IMR-90 (cell line): Measurements from ENCODE around the gene TPX2. TPM values are rescaled to one million over a fixed set of nuclear protein-coding genes. Genes with fewer than 3 reads are reported as not detected.

ENCODE experiments used
- ATAC-seq: fragments of 200-7000 bp; cut with Tn5 transposase; 2 replicates; pipeline ENCODE4 v1.9.1; 2020; ENCODE audit warnings: low read depth, mild to moderate bottlenecking, moderate library complexity
- Bru-seq: library from RNA; stranded (reverse); fragments of 400-500 nt; gene quantifications from one replicate; lab custom pipeline; 2021; lab: Mats Ljungman, UMichigan
- BruChase-seq, 2 experiments: library from RNA; stranded (reverse); fragments of 400-500 nt; gene quantifications; one replicate each; lab custom pipeline; 2021; lab: Mats Ljungman, UMichigan
- BruUV-seq: library from RNA; stranded (reverse); fragments of 400-500 nt; replicated peaks from 2 replicates; lab custom pipeline; 2021; lab: Mats Ljungman, UMichigan
- CTCF ChIA-PET: fragments of 300-600 bp; formaldehyde crosslinking; extraction: SDS; loops from one replicate; lab custom pipeline; 2021; ENCODE audit warnings: antibody characterized with exemption; lab: Yijun Ruan, JAX
- POLR2A ChIA-PET: fragments of 300-600 bp; sonication (Branson Sonifier 250); formaldehyde crosslinking; loops from one replicate; lab custom pipeline; 2022; ENCODE audit warnings: antibody characterized with exemption; ENCODE audit not compliant: unreplicated experiment; lab: Charles Lee
- DNase-seq: peaks from one replicate; pipeline ENCODE4 v3.0.0; 2013
- H2AFZ ChIP-seq: replicated peaks from 2 replicates; pipeline ENCODE3; 2013; ENCODE audit warnings: low read length, mild to moderate bottlenecking; ENCODE audit not compliant: poor library complexity
- H2AK5ac ChIP-seq: 2 replicates; pipeline ENCODE4 v1.6.1; 2013; ENCODE audit warnings: low read depth, low read length, inconsistent platforms
- H2AK9ac ChIP-seq: replicated peaks from 2 replicates; pipeline ENCODE3; 2013; ENCODE audit warnings: mild to moderate bottlenecking, low read depth, low read length, moderate library complexity; ENCODE audit not compliant: poor library complexity
- H2BK120ac ChIP-seq: 2 replicates; pipeline ENCODE4 v1.6.1; 2013; ENCODE audit warnings: low read depth, low read length, inconsistent platforms
- H2BK15ac ChIP-seq: 3 replicates; pipeline ENCODE4 v1.6.1; 2013; ENCODE audit warnings: low read depth, low read length, inconsistent platforms
- H2BK20ac ChIP-seq: 2 replicates; pipeline ENCODE4 v1.6.1; 2013; ENCODE audit warnings: low read depth, mild to moderate bottlenecking, inconsistent platforms, low read length, moderate library complexity
- H2BK5ac ChIP-seq: 2 replicates; pipeline ENCODE4 v1.6.1; 2013; ENCODE audit warnings: mild to moderate bottlenecking, low read depth, low read length, inconsistent platforms; ENCODE audit not compliant: poor library complexity, severe bottlenecking
- H3K14ac ChIP-seq: replicated peaks from 2 replicates; pipeline ENCODE4 v1.6.1; 2013; ENCODE audit warnings: low read depth, low read length, inconsistent platforms
- H3K18ac ChIP-seq: 2 replicates; pipeline ENCODE4 v1.6.1; 2013; ENCODE audit warnings: low read depth, low read length, control low read depth
- H3K23ac ChIP-seq: 2 replicates; pipeline ENCODE4 v1.6.1; 2013; ENCODE audit warnings: low read depth, low read length, inconsistent platforms
- H3K27ac ChIP-seq: 2 replicates; pipeline ENCODE4 v1.5.1; 2013; ENCODE audit warnings: mild to moderate bottlenecking, control low read depth, low read length; ENCODE audit not compliant: insufficient read depth
- H3K27me3 ChIP-seq: 2 replicates; pipeline ENCODE4 v1.6.1; 2013; ENCODE audit warnings: low read length; ENCODE audit not compliant: control insufficient read depth, insufficient read depth
- H3K36me3 ChIP-seq: 2 replicates; pipeline ENCODE4 v1.6.1; 2013; ENCODE audit warnings: low read length, mixed read lengths; ENCODE audit not compliant: control insufficient read depth, insufficient read depth
- H3K4ac ChIP-seq: 2 replicates; pipeline ENCODE4 v1.6.1; 2013; ENCODE audit warnings: low read depth, low read length, inconsistent platforms
- H3K4me1 ChIP-seq: 2 replicates; pipeline ENCODE4 v1.6.1; 2013; ENCODE audit warnings: low read length, mixed read lengths; ENCODE audit not compliant: control insufficient read depth, insufficient read depth
- H3K4me2 ChIP-seq: 2 replicates; pipeline ENCODE4 v1.6.1; 2013; ENCODE audit warnings: low read depth, mild to moderate bottlenecking, control low read depth, low read length, moderate library complexity
- H3K4me3 ChIP-seq: 2 replicates; pipeline ENCODE4 v1.5.1; 2013; ENCODE audit warnings: low read depth, mild to moderate bottlenecking, control low read depth, low read length, moderate library complexity; ENCODE audit not compliant: insufficient read depth
- H3K56ac ChIP-seq: 2 replicates; pipeline ENCODE4 v1.6.1; 2013; ENCODE audit warnings: low read length, inconsistent platforms; ENCODE audit not compliant: insufficient read depth; ENCODE audit errors: extremely low read depth
- H3K79me1 ChIP-seq, 2 experiments: 2 replicates each; pipeline ENCODE4 v1.6.1; 2013; ENCODE audit warnings: low read length in 2 of 2, inconsistent platforms in 1 of 2, low read depth in 1 of 2
- H3K9ac ChIP-seq: 2 replicates; pipeline ENCODE4 v1.6.1; 2013; ENCODE audit warnings: low read depth, low read length, control low read depth
- H3K9me1 ChIP-seq: 2 replicates; pipeline ENCODE4 v1.6.1; 2013; ENCODE audit warnings: low read length, inconsistent platforms; ENCODE audit not compliant: insufficient read depth
- H3K9me3 ChIP-seq: 2 replicates; pipeline ENCODE4 v1.6.1; 2013; ENCODE audit warnings: low read length; ENCODE audit not compliant: control insufficient read depth, insufficient read depth
- H4K20me1 ChIP-seq: 2 replicates; pipeline ENCODE4 v1.6.1; 2013; ENCODE audit warnings: low read length, inconsistent platforms; ENCODE audit not compliant: insufficient read depth
- H4K5ac ChIP-seq: 2 replicates; pipeline ENCODE4 v1.6.1; 2013; ENCODE audit warnings: mild to moderate bottlenecking, low read depth, low read length, control low read depth
- H4K8ac ChIP-seq, 2 experiments: 2 replicates each; pipeline ENCODE4 v1.6.1; 2013; ENCODE audit warnings: low read depth in 2 of 2, low read length in 2 of 2, control low read depth in 1 of 2, inconsistent platforms in 1 of 2
- H4K91ac ChIP-seq: 2 replicates; pipeline ENCODE4 v1.6.1; 2013; ENCODE audit warnings: low read depth, low read length, inconsistent platforms; ENCODE audit not compliant: insufficient read depth
- BHLHE40 ChIP-seq: fragments of 150-350 bp; IDR thresholded peaks from 2 replicates; pipeline ENCODE4 v1.6.1; 2016; ENCODE audit warnings: mild to moderate bottlenecking, low read depth, low read length
- CEBPB ChIP-seq: IDR thresholded peaks from 2 replicates; pipeline ENCODE4 v1.6.1; 2012; ENCODE audit warnings: low read depth, low read length, improper control_type of control experiment
- CHD1 ChIP-seq: IDR thresholded peaks from 2 replicates; pipeline ENCODE4 v1.6.1; 2012; ENCODE audit warnings: low read depth, low read length, improper control_type of control experiment
- ELK1 ChIP-seq: fragments of 150-350 bp; IDR thresholded peaks from 2 replicates; pipeline ENCODE4 v1.6.1; 2016; ENCODE audit warnings: low read depth, mild to moderate bottlenecking, low read length, moderate library complexity, borderline replicate concordance
- FOS ChIP-seq: fragments of 150-350 bp; IDR thresholded peaks from 2 replicates; pipeline ENCODE4 v1.6.1; 2016; ENCODE audit warnings: low read depth, low read length
- MAFK ChIP-seq: IDR thresholded peaks from 2 replicates; pipeline ENCODE4 v1.6.1; 2012; ENCODE audit warnings: low read depth, low read length, improper control_type of control experiment
- POLR2A ChIP-seq: IDR thresholded peaks from 2 replicates; pipeline ENCODE4 v1.6.1; 2012; ENCODE audit warnings: mild to moderate bottlenecking, low read depth, low read length
- RAD21 ChIP-seq: IDR thresholded peaks from 2 replicates; pipeline ENCODE4 v1.6.1; 2012; ENCODE audit warnings: low read length, improper control_type of control experiment
- RFX5 ChIP-seq: IDR thresholded peaks from 2 replicates; pipeline ENCODE4 v1.8.0; 2012; ENCODE audit warnings: low read depth, mild to moderate bottlenecking, low read length, moderate library complexity
- SMC3 ChIP-seq: fragments of 150-350 bp; IDR thresholded peaks from 2 replicates; pipeline ENCODE4 v1.6.1; 2016; ENCODE audit warnings: low read depth, mild to moderate bottlenecking, antibody characterized with exemption, low read length, moderate library complexity
- USF2 ChIP-seq: fragments of 150-350 bp; IDR thresholded peaks from 2 replicates; pipeline ENCODE4 v1.6.1; 2017; ENCODE audit warnings: mild to moderate bottlenecking, antibody characterized with exemption, low read length, low read depth
- WGBS, 2 experiments: methylation state at CpG; one replicate each; pipeline versions ENCODE4 v1.1.5 to v1.1.7; 2013; ENCODE audit warnings: missing lambda C conversion rate in 2 of 2; ENCODE audit not compliant: insufficient read length in 1 of 2; ENCODE audit errors: extremely low coverage in 2 of 2; 5-methylcytosine and 5-hydroxymethylcytosine counted together
- dilution Hi-C: fragments of 300-500 bp; cut with HindIII; formaldehyde crosslinking; loops from one replicate; pipeline ENCODE4 v1.14.3; 2018; ENCODE audit warnings: low sequenced_read_pairs; ENCODE audit not compliant: unreplicated experiment
- in situ Hi-C: fragments of 300-500 bp; cut with MboI; formaldehyde crosslinking; loops from 3 replicates; pipeline ENCODE4 v1.14.3; 2019; ENCODE audit warnings: low sequenced_read_pairs, inconsistent platforms, mixed read lengths
- intact Hi-C: fragments of 100-400 bp; cut with micrococcal nuclease; formaldehyde crosslinking; loops from 2 replicates; pipeline ENCODE4 v1.10.0; 2022
- long read RNA-seq: library from polyadenylated mRNA; unstranded; transcript quantifications from one replicate; pipeline ENCODE4 v2.0.0, GENCODE V29; 2021; ENCODE audit not compliant: unreplicated experiment
- polyA plus RNA-seq, 3 experiments: library from polyadenylated mRNA; depleted of rRNA; stranded (reverse); fragments of >200 nt; gene quantifications; 2 replicates each; pipeline ENCODE4 v1.2.3, GENCODE V29; 2012; ENCODE audit warnings: low replicate concordance in 1 of 3
- total RNA-seq: library from RNA; depleted of rRNA; stranded (reverse); fragments of >200 nt; gene quantifications from 2 replicates; pipeline ENCODE4 v1.2.3, GENCODE V29; 2012; rRNA removed

Gene TPX2, protein sequence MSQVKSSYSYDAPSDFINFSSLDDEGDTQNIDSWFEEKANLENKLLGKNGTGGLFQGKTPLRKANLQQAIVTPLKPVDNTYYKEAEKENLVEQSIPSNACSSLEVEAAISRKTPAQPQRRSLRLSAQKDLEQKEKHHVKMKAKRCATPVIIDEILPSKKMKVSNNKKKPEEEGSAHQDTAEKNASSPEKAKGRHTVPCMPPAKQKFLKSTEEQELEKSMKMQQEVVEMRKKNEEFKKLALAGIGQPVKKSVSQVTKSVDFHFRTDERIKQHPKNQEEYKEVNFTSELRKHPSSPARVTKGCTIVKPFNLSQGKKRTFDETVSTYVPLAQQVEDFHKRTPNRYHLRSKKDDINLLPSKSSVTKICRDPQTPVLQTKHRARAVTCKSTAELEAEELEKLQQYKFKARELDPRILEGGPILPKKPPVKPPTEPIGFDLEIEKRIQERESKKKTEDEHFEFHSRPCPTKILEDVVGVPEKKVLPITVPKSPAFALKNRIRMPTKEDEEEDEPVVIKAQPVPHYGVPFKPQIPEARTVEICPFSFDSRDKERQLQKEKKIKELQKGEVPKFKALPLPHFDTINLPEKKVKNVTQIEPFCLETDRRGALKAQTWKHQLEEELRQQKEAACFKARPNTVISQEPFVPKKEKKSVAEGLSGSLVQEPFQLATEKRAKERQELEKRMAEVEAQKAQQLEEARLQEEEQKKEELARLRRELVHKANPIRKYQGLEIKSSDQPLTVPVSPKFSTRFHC
- total RNA-seq (72.2 and 82.2 TPM in 2 replicates), polyA plus RNA-seq (2012; rRNA removed) (27.6 and 28.5 TPM in 2 replicates), Bru-seq, nascent RNA (percentile 62 among the genes with signal in this experiment), BruChase-seq, experiment 1, labeled RNA remaining after a 6-hour chase (percentile 60 among the genes with signal in this experiment), BruChase-seq, experiment 2, labeled RNA remaining after a 2-hour chase (percentile 55 among the genes with signal in this experiment)
- 4.8 and 19.2 TPM in 2 replicates for polyA plus RNA-seq (2012; cell fraction: cytosol; rRNA removed)
- polyA plus RNA-seq (2012; cell fraction: nucleus; rRNA removed; ENCODE audit: low replicate concordance), result 3.2 and 12.0 TPM in 2 replicates
- long read RNA-seq, transcript TPX2-201 (18 exons, 3,497 nt), result major isoform, 7 of 16 reads
- long read RNA-seq, partial matches to known transcripts, result 7 of 16 reads
- long read RNA-seq, other reads (novel, unspliced or antisense), result 2 of 16 reads

GRCh38 chr20:31738729-31739549 lies at the start of gene TPX2:
Gene TPX2 (plus strand): TSS chr20:31739290. CDS start chr20:31757477, 18,187 bp downstream.
- in situ Hi-C loops (no loop called here), dilution Hi-C loops (no loop called here), intact Hi-C loops (no loop called here)
- H4K91ac ChIP-seq, result peak within 1 kb of the TSS; percentile 93
- H3K9me1 ChIP-seq, result no peaks in the 10 kb centered on the region
- peak within 1 kb of the TSS; percentile 97 for H3K56ac ChIP-seq
- DNase-seq, result peak; percentile 96
- peak within 1 kb of the TSS; percentile 96 for H2AK9ac ChIP-seq
- peak within 1 kb of the TSS; percentile 91 for H3K23ac ChIP-seq
- H4K5ac ChIP-seq, result peak within 1 kb of the TSS; percentile 78
- no peaks in the 10 kb centered on the region for H4K20me1 ChIP-seq
- H3K27ac ChIP-seq, result peak within 1 kb of the TSS; percentile 75
- H2BK15ac ChIP-seq, result peak within 1 kb of the TSS; percentile 61; the same call in 1 of the 3 replicates
- peak within 1 kb of the TSS; percentile 69 for H2BK120ac ChIP-seq
- H3K9ac ChIP-seq, result peak within 1 kb of the TSS; percentile 85
- peak within 1 kb of the TSS; percentile 79 for H3K18ac ChIP-seq
- H3K4me1 ChIP-seq, result peaks cover 3% of the 10 kb centered on the region; the same call in 1 of the 2 replicates
- ChIA-PET POLR2A (no interaction called here), CTCF (interaction anchor here (0.9 kb wide), 1 partner anchor 9 kb away, joined by 4 read pairs; no protein-coding TSS in a partner anchor)
- H2AFZ ChIP-seq, result peak within 1 kb of the TSS; percentile 96
- H3K79me1 ChIP-seq, result peaks cover 7 to 15% of the 10 kb centered on the region in 2 experiments; a peak in 3 of 4 replicates
- H3K4ac ChIP-seq, result peak within 1 kb of the TSS; percentile 89
- no peaks in the 10 kb centered on the region for H3K36me3 ChIP-seq
- no peaks in the 10 kb centered on the region for H3K27me3 ChIP-seq
- H2BK5ac ChIP-seq, result peak within 1 kb of the TSS; percentile 87
- no peaks in the 10 kb centered on the region for H3K9me3 ChIP-seq
- peak within 1 kb of the TSS; percentile 71 for H3K4me3 ChIP-seq
- H3K14ac ChIP-seq, result peak within 1 kb of the TSS; percentile 96
- H2AK5ac ChIP-seq, result peak within 1 kb of the TSS; percentile 20
- peak within 1 kb of the TSS; percentile 96 to 99 for H4K8ac ChIP-seq
- H3K4me2 ChIP-seq, result peak within 1 kb of the TSS; percentile 96
- WGBS, 2 experiments, result 0% methylated on average over 9 of the region's 54 CpGs; no CpG with 5 or more reads in 1 of the 2 experiments
- no TSS peak for BruUV-seq
- ATAC-seq, result peak; percentile 99
- H2BK20ac ChIP-seq, result 0 out of 2 replicates have a peak within 1 kb of the TSS, but pooled peaks have one; percentile 16
- TF ChIP-seq USF2, result no peak
- TF ChIP-seq BHLHE40, result no peak
- TF ChIP-seq MAFK, result no peak
- TF ChIP-seq RAD21, result no peak
- peak; percentile 73 for TF ChIP-seq POLR2A
- TF ChIP-seq CEBPB, result peak; percentile 47; the same call in 1 of the 2 replicates
- TF ChIP-seq RFX5, result no peak
- no peak for TF ChIP-seq SMC3
- no peak for TF ChIP-seq CHD1
- no peak for TF ChIP-seq ELK1
- peak; percentile 24; the same call in 1 of the 2 replicates for TF ChIP-seq FOS
